Activated CD4-positive, CD25-positive, alpha-beta regulatory T cell treated with anti-CD3 and anti-CD28 coated beads, Interleukin-2, amount 50 U/mL, for 16 hours (primary cell): ENCODE results near the gene RBM14.
"Not testable (repeated sequence)": the region's sequence is repeated elsewhere in the genome, so short reads cannot be mapped to it uniquely, and the experiment has no call there.

Experiments
- DNase-seq: peaks from one replicate; pipeline ENCODE4 v3.0.0-alpha.2; 2020; ENCODE audit warnings: low read depth, low spot score

RBM14 gene

GRCh38 chr11:66598993-66599392 lies 17.4 kb upstream of the RBM14 start:
- DNase-seq: no peak

- DNase-seq: no peak
Observed at GRCh38 chr11:66600219-66600618, 16.2 kb upstream of the RBM14 start.

- DNase-seq: no peak
Observed at GRCh38 chr11:66600631-66601233, 15.7 kb upstream of the RBM14 start.

- DNase-seq: no peak
Observed at GRCh38 chr11:66603072-66603471, 13.4 kb upstream of the RBM14 start.

GRCh38 chr11:66604155-66604554 lies 12.3 kb upstream of the RBM14 start:
- no peak for DNase-seq

GRCh38 chr11:66606608-66607007 lies 9.8 kb upstream of the RBM14 start:
- DNase-seq: not testable (repeated sequence)

- DNase-seq: no peak
Observed at GRCh38 chr11:66607126-66607834, 9.2 kb upstream of the RBM14 start.

- DNase-seq: no peak
Observed at GRCh38 chr11:66609721-66610617, 6.5 kb upstream of the RBM14 start.

GRCh38 chr11:66612458-66612857 lies 4.0 kb upstream of the RBM14 start:
- DNase-seq: no peak

GRCh38 chr11:66614073-66614472 lies 2.4 kb upstream of the RBM14 start:
- no peak for DNase-seq

GRCh38 chr11:66617155-66617834 lies 865 bp downstream of the RBM14 start:
- DNase-seq: no peak

GRCh38 chr11:66619080-66619554 lies 2.7 kb downstream of the RBM14 start:
- no peak for DNase-seq

- no peak for DNase-seq
Observed at GRCh38 chr11:66624450-66624849, 8.0 kb downstream of the RBM14 start.

- no peak for DNase-seq
Observed at GRCh38 chr11:66625041-66625751, 8.8 kb downstream of the RBM14 start.

- DNase-seq: no peak
Observed at GRCh38 chr11:66625752-66626149, 9.3 kb downstream of the RBM14 start.

- DNase-seq: no peak
Observed at GRCh38 chr11:66626382-66626781, 10.0 kb downstream of the RBM14 start.

- DNase-seq: no peak
Observed at GRCh38 chr11:66626926-66627325, 10.5 kb downstream of the RBM14 start.

GRCh38 chr11:66628061-66628603 lies 11.7 kb downstream of the RBM14 start:
- DNase-seq: no peak

- DNase-seq: no peak
Observed at GRCh38 chr11:66629356-66629755, 12.9 kb downstream of the RBM14 start.

- no peak for DNase-seq
Observed at GRCh38 chr11:66631883-66632282, 15.5 kb downstream of the RBM14 start.

- no peak for DNase-seq
Observed at GRCh38 chr11:66632952-66633351, 16.5 kb downstream of the RBM14 start.
